ENCODE measurements around the gene FAM81B.
"Not testable (repeated sequence)": the region's sequence is repeated elsewhere in the genome, so short reads cannot be mapped to it uniquely, and the experiment has no call there.

The FAM81B gene, protein sequence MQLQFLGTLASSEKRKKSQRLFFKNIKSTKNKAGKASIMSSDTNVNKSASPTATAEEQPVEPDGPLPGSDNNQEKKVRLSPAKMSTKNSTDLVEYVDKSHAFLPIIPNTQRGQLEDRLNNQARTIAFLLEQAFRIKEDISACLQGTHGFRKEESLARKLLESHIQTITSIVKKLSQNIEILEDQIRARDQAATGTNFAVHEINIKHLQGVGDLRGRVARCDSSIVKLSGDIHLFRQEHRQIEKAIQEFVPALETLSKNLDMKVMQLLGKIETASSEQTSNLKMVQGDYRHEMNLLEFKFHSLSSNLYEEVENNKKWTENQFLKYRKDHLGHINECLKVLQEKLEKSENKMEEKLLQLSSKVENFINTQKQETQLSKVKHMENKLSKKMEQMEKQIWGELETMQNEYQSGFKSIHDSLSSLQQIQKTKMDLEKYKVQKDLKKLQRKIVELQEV

DNA sequence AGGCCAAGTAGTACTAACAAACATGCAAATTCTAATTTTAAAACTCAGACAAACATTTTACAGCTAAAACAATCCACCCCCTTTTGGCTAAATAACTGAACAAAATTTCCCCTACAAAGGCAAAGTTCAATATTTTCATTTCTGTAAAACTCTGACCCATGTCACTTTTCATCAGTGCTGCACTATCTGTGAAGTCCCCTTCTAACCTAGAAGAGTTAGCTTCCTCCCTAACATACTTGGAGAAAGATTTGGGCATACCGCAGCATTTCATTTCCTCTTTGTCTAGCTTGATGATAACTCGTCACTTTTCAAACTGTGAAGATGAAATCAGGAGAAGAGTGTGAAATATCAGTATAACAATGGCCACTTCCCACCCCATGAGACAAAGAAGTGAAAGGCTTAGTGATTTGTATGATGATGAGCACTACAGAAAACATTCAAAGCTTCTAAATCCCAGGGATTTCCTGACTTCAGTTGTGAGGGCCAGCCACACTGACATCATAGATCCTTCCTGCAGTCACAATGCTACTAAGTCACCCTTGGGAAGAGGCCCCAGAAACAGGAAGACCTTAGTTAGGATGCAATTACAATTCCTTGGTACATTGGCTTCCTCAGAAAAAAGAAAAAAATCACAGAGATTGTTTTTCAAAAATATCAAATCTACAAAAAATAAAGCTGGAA lies at the start of gene FAM81B:
Gene FAM81B (plus strand): TSS at position 555 of the 681 bp plus-strand sequence. CDS start 24 bp downstream, at position 579.
- DNase-seq = no peak

DNA sequence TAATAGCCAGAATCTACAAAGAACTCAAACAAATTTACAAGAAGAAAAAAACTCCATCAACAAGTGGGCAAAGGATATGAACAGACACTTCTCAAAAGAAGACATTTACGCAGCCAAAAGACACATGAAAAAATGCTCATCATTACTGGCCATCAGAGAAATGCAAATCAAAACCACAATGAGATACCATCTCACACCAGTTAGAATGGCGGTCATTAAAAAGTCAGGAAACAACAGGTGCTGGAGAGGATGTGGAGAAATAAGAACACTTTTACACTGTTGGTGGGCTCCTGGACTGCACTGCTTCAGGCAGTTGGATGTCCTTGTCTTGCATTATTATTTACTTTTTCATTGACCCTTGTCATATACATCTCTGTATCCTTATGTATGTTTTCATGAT lies 49.7 kb upstream of the FAM81B start:
- DNase-seq = not testable (repeated sequence)

DNA sequence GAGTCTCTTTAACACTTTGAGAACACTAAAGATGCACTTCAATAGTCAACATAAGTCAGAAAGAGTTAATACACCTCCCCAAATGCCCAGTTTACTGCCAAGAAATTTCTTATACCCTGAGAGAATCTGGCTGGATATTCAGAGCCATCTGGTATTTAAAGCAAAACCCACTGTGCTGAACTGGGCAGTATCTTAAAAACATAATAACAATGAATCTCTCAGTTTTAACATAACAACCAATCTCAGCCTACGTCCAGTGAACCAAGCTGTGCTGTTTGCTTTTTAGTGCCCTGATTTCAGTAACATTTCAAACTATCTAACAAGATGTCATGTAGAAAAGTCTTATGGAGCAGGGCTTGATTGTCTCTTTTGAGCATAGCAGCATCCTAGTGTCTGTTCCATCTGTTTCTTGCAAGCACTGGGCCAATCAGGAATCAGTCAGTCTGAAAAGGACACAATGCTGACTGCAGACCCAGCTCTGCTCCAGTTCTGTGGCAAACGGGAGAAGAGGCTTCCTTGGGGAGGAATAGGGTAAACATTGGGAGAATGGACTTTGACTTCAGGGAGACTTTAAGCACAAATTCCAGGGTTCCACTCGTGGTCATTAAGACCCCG lies 43.6 kb upstream of the FAM81B start:
- DNase-seq = no peak

DNA sequence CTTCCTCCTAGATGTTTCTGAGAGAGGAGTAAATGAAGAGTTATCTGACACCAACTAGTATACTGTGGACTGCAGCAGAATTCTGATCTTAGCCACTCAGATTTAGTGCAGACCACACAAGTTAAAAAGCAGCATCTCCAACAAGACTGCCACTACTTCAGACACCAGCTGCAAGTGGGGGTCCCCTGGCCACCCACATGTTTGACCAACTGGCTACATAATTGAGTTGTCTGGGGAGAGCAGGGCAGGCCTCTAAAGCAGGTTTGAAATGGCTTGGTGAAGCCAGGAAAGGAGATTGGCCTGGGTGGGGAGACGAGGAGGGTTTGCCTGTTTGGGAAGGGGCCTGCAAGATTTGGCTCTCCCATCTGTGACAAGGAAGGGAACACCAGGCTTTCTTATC lies 40.5 kb upstream of the FAM81B start:
- no peak for DNase-seq

DNA sequence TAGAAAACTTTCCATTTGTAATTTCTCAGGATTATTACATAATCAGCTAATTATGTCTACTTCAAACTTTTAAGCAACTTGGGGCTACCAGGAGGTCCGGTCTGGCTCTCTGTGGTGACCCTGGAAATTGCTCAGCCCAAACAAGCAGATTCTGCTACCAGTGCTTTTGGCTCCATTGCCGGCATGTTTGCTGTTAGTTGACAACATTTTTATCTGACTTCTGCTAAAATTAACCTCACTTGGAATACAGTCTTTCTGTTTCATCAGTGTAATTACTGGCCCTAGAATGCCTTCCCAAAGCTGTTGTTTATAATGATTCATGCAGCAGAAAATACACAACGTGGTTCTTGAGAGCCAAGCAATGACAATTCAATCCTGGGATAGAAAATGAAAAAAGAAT lies 38.5 kb upstream of the FAM81B start:
- DNase-seq = no peak

DNA sequence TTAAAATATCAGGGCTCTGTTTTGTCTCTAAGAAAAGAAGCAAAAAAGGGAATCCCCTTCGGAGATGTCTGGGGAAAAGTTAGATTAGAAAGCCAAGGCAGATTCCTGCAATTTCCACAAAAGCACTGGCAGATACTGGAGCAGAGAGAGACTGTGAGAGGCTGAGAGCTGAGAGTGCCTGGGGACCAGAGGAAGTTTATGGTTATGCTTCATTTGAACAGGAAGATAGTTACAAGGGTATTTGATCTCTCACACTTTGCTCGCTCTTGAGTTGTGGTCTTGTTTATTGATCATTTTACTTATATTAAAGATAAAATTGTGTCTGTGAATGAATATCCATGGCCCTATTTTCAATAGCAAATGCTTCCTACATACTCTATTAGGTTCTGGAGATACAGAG lies 32.8 kb upstream of the FAM81B start:
- DNase-seq = no peak

DNA sequence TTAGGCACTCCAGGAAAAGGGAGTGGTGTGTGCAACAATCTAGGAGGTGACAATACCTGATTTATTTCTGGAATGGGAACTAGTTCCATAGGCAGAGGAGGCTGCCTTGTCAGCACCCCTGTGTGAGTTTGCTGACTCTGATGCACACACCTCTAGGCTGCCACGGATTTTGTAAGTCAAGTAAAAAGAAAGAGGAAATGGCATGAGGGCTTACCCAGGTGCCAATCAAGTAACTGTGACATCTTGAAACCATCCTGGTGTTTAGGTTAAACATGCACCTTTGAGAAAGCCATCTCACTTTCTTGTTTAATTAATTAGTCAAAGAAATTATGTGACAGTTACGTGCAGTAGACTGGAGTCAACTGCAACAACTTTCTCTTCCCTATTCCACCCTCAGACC lies 32.3 kb upstream of the FAM81B start:
- no peak for DNase-seq

DNA sequence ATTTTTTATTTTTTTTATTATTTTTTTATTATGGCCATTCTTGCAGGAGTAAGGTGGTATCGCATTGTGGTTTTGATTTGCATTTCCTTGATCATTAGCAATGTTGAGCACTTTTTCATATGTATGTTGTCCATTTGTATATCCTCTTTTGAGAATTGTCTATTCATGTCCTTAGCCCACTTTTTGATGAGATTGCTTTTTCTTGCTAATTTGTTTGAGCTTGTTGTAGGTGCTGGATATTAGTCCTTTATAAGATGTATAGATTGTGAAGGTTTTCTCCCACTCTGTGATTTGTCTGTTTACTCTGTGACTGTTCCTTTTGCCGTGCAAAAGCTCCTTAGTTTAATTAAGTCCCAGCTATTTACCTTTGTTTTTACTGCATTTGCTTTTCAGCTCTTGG lies 30.5 kb upstream of the FAM81B start:
- DNase-seq = not testable (repeated sequence)

DNA sequence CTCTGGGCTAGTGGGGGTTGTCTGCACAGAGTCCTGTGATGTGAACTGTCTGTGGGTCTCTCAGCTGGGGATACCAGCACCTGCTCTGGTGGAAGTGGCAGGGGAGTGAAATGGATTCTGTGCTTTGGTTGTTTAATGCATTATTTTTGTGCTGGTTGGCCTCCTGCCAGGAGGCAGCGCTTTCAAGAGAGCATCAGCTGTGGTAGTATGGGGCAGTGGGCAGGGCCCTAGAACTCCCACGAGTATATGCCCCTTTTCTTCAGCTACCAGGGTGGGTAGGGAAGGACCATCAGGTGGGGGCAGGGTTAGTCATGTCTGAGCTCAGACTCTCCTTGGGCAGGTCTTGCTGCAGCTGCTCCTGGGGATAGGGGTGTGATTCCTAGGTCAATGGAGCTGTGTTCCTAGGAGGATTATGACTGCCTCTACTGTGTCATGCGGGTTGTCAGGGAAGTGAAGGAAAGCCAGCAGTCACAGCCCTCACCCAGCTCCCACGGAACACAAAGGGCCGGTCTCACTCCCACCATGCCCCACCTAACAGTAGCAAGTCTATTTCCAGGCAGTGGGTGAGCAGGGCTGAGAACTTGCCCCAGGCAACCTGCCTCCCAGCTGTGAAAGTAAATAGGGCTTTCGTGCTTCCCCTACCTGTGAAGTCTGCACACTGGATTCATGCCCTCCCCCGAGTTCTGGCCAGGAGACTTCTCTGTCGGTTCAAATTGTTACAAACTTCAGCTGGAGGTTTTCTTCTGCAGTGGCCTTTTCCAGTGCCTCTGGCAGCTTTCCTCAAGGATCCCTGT lies 25.7 kb upstream of the FAM81B start:
- no peak for DNase-seq

DNA sequence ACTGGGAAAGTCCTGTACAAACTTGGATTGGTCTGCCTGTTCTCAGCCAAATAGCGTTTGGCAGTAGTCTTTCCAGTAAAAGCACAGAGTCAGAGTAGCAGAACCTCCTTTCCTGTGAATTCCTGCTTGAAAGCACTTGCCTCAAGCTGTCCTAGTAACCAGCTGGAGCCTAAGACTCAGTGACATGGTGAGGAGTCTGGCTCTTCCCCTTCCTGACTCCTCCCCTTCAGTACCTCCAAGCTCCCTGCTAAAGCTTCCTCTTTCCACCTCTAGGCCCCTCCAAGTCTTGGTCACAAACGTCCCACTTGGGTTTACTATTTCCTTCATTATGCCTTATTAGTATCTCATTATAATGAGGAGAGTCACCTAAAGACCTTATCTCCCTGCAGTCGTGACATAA lies 21.4 kb upstream of the FAM81B start:
- no peak for DNase-seq

DNA sequence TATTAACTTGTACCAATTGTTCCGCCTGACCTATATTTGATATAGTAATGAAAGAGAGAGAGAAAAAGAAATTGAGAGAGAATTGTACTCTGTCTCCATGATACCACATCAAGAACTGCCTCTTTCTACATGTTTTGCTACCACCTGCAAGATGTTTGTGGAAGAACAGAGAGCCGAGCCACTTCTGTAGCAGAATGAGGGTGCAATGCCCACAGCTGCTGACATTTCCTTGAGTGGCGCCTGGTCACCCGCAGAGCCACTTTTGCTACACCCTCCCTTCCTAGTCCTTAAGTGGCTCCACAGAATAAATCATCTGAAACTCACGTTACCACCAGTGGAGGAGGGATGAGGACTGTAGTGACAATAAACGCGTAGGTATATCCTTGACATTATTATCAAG lies 17.1 kb upstream of the FAM81B start:
- peak; percentile 8 for DNase-seq

DNA sequence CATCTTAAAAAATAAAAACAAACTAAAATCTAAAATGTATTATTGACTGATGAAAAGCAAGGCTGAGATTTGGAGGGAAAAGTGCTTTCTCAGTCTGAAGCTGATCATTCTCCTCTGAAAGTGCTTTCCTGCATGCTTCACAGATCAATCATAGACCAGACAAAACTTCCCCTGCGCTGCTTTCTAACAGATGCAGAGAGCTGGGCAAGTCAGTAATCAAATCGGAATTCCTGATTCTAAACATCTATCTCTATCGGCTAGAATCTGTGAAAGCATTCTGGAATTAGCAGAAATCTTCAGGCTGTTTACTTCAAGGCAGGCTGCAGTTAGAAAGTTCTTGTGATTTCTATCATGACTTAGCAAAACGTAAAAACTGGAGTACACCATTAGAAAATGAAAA lies 15.6 kb upstream of the FAM81B start:
- no peak for DNase-seq

DNA sequence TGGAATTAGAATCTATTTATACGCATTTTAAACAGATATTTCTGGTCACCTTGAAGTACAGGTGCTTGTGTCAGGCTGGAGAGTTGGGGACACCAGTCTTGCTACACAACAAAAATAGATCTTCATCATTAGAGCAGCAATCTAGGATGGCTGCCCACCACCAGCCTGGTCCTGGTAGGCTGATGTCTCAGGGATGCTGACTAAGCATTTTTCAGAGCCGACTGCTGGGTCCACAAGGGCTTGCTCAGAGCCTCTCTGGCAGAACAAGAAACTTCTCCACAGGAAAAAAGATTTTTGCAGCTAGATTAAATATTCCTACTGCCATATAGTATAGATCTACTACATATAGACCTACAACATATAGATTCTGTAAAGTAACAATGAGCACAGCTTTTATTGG lies 12.0 kb upstream of the FAM81B start:
- DNase-seq = no peak

DNA sequence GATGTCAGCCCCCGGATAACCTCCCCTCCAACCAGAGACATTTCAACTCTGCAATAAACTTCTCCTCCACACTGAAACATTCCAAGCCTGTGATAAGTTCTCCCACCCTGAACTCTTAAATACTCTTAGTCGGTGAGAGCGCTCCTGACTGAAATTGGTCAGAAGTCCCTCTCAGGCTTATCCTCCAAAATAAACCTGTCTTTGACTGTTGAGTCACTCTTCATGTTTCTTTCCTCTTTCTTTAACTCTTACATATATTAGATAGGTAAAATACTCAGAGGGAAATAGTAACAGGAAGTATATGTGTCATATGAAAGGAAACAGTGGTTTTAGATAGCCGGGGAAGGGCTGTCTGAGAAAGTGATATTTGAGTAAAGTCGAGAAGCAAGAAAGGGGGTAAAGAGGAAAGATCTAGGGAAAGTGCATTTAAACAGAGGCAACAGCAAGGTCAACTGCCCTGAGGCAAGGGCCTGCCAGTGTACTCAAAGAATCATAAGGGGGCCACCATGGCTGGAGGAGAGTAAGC lies 11.0 kb upstream of the FAM81B start:
- no peak for DNase-seq

DNA sequence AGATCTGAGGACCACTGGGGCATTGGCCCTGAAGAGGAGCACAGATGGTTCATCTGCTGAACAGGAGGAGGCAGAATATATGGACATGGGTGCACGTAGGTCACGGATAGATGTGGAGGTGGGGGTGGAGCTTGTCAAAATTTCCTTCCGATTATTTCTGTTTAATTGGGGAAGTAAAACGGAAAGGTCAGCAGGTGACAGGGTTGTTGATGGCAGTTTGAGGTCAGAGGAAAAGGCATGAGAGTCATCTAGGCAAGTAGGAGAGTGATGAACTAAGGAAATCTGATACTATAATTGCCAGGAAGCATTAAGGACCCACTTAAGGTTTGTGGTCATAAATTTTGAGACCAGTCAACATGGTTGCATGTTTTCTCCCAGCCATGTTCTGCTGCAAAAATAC lies 8.4 kb upstream of the FAM81B start:
- peak; percentile 68 for DNase-seq

DNA sequence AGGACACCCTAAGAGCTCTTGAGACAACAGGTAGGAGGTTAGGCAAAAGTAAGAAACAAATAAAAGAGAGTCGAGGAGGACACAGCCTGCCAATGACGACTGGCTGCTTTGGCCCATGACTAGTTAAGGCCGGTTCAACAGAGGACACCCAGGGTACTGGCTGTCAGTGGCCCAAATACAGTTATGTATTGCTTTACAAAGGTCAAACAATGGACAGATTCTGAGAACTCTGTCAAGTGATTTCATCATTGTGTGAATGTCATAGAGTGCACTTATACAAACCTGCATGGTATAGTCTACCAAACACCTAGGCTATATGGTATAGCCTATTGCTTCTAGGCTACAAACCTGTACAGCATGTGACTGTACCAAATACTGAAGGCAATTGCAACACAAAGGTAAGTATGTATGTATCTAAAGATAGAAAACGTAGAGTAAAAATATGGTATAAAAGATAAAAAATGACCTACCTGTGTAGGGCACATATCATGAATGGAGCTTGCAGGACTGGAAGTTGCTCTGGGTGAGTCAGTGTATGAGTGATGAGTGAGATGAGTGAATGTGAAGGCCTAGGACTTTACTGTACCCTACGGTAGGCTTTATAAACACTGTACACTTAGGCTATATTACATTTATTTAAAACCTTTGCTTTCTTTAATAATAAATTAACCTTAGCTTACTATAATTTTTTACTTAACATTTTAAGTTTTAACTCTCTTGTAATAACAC lies 6.5 kb upstream of the FAM81B start:
- no peak for DNase-seq

DNA sequence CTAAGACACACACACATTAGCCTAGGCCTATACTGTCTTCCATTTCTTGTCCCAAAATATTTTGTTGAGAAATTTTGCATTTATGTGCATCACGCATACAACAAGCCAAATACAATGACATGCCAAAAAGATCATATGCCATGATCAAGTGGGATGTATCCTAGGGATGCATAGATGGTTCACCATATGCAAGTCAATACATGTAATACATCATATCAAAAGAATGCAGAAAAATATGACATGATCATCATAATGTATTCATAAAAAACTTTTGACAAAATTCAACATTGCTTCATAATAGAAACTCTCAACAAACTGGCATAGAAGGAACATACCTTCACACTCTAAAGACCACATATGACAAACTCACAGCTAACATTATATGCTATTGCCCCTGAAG lies 5.8 kb upstream of the FAM81B start:
- no peak for DNase-seq

DNA sequence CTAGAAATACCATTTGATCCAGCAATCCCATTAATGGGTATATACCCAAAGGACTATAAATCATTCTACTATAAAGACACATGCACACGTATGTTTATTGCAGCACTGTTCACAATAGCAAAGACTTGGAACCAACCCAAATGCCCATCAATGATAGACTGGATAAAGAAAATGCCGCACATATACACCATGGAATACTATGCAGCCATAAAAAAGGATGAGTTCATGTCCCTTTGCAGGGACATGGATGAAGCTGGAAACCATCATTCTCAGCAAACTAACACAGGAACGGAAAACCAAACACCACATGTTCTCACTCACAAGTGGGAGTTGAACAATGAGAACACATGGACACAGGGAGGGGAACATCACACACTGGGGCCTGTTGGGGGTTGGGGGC lies 799 bp downstream of the FAM81B start:
- DNase-seq = not testable (repeated sequence)

DNA sequence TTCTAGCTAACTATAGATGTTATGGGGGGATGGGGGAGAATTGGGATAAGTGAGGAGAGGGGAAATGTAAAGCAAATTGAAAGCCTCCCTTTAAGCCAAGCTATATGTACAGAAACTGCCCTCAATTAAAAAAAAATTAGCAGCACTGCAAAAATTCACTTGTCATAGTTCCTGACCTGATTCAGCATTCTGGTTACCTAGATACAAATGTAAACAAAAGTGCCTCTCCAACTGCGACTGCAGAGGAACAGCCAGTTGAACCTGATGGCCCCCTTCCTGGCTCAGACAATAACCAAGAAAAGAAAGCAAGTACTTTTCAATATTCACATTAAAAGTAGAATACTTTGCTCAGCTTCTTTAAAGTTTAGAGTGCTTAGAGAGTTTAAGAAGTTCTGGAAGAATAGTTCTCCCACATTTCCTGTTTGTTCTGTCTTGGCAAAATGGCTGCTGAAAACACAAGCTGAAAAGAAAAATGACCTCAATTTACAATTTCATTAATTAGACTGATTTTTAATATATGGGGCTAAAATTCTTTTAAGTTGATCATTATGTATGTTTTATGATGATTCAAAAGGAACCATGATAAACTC lies 1.5 kb downstream of the FAM81B start:
- peak; percentile 2 for DNase-seq

DNA sequence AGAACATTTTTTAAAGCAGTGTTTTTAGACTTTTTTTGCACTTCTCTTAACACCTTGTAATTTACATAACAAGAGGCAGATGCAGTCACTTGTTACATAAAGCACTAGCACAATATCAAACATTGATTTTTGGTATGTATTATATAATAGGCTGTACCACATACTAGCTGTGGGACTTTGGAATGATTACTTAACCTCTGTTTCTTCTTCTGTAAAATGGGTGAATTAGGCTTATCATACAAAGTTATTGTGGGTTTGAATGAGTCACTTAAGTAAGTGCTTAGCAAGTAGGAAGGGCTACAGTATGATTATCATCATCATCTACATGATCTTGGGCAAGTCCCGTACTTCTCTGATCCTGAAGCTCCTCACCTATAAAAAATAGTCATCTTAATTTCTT lies 2.1 kb downstream of the FAM81B start:
- DNase-seq = no peak

DNA sequence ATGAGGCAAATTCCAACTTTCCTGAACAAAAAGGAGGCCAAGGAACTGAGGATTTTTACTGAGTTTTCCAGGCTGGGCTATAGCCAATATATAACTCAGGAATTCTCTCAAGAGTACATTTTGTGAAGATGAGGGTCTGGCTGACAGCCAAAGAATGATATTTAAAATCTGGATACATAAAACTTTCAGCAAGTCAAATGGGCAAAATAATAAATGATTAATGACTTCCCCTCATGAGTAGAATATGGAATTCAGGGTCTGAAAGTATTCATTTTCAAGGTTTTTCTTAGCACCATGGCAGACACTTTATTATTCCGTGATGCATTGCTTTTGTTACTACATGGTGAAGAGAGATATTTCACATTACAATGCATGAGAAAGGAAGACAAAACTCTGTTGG lies 7.8 kb downstream of the FAM81B start:
- DNase-seq = no peak

DNA sequence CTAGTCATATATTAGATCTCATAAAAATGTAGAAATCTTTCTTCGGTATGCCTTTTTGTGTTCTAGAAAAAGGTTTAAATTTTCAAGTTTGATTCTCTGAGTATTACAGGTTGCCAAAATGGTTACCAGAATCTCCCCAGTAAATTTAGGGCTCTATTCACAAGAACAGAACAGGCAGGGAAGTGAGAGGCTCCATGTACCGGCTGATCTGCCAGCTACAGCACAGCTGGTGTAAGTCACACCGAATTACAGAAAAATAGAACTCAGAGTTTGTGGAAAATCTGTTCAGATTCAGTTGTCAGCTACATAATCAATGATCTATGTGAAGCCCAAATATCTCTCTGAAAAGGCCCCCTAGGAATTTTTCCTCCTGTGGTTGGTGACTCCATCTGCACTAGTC lies 10.5 kb downstream of the FAM81B start:
- no peak for DNase-seq

Data from NCI-H1417 treated with DMSO at 0.1 percent for 48 hours (cell line).